ENCODE data around the gene ARRB1. TPM values are rescaled to one million over a fixed set of nuclear protein-coding genes. Genes with fewer than 3 reads are reported as not detected.

Gene ARRB1
- total RNA-seq, 1 donor from 2014 or later: 1.0 TPM

GRCh38 chr11:75219869-75220268 is 131.6 kb downstream of the ARRB1 start:
- Mint-ChIP-seq H3K4me1 (no peaks in the 10 kb centered on the region), H3K4me3 (no peak overlapping the region), H3K27me3 (ENCODE audit: insufficient read depth, low read depth) (peaks cover 20% of the 10 kb centered on the region)

DNA sequence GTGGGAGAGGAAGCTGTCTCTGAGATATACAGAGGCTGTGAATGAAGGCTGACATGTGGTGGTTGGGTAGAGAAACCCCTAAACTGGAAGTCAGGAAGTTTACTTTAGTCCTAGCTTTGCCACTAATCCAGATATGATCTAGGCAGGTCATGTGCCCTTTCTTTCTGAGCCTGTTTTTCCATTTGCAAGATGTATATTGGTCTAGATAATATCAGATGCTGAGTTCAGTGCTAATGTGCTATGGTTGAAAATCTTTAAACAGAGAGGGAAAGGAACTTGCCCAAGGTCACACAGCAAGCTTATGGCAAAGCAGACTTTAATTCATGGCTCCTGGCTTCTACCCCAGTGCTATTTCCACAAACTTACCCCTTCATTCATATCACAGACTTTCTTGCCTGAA is 136.6 kb downstream of the ARRB1 start:
- peaks cover 21% of the 10 kb centered on the region for H3K27me3 Mint-ChIP-seq (ENCODE audit: insufficient read depth, low read depth)
- Histone ChIP-seq H3K9ac (no peak overlapping the region), H3K27ac (no peak overlapping the region), H3K9me3 (ENCODE audit: low read depth) (no peaks in the 10 kb centered on the region), H3F3A (ENCODE audit: low read depth) (no peaks in the 10 kb centered on the region), H3K79me2 (ENCODE audit: low read depth) (no peaks in the 10 kb centered on the region), H3K4me1 (no peaks in the 10 kb centered on the region), H3K4me3 (no peak overlapping the region), H3K27me3 (peaks cover 39% of the 10 kb centered on the region), H2AFZ (replicated peaks) (no peak overlapping the region), H4K20me1 (ENCODE audit: low read depth) (peaks cover 5% of the 10 kb centered on the region), H3K36me3 (no peaks in the 10 kb centered on the region), H3K4me2 (no peak overlapping the region)
- H3K36me3 Mint-ChIP-seq: no peaks in the 10 kb centered on the region
- H3K27ac Mint-ChIP-seq: no peak overlapping the region
- no peaks in the 10 kb centered on the region for H3K4me1 Mint-ChIP-seq
- no peak overlapping the region for H3K4me3 Mint-ChIP-seq
- TF ChIP-seq EZH2phosphoT487 (IDR thresholded peaks at IDR 0.05) (no peak), CTCF (IDR thresholded peaks at IDR 0.05) (no peak)
- no peaks in the 10 kb centered on the region for H3K9me3 Mint-ChIP-seq
- no peak for DNase-seq (ENCODE audit: low spot score)

More at GRCh38 chr11:75219869-75220268, 131.6 kb downstream of the ARRB1 start:
- Histone ChIP-seq H3K9me3 (ENCODE audit: low read depth) (no peaks in the 10 kb centered on the region), H3K79me2 (ENCODE audit: low read depth) (no peaks in the 10 kb centered on the region), H3K9ac (no peak overlapping the region), H3K4me3 (no peak overlapping the region), H3K4me1 (no peaks in the 10 kb centered on the region), H3F3A (ENCODE audit: low read depth) (no peaks in the 10 kb centered on the region), H2AFZ (replicated peaks) (no peak overlapping the region), H3K36me3 (no peaks in the 10 kb centered on the region), H3K27me3 (peaks cover 35% of the 10 kb centered on the region), H3K4me2 (no peak overlapping the region), H4K20me1 (ENCODE audit: low read depth) (peaks cover under 1% of the 10 kb centered on the region), H3K27ac (no peak overlapping the region)
- H3K36me3 Mint-ChIP-seq: no peaks in the 10 kb centered on the region
- H3K27ac Mint-ChIP-seq: no peak overlapping the region
- H3K9me3 Mint-ChIP-seq: no peaks in the 10 kb centered on the region
- DNase-seq (ENCODE audit: low spot score): no peak
- TF ChIP-seq EZH2phosphoT487 (IDR thresholded peaks at IDR 0.05) (no peak), CTCF (IDR thresholded peaks at IDR 0.05) (no peak), EZH2 (IDR thresholded peaks at IDR 0.05) (no peak)

GRCh38 chr11:75214411-75214821 is 137.0 kb downstream of the ARRB1 start:
- TF ChIP-seq EZH2phosphoT487 (IDR thresholded peaks at IDR 0.05) (no peak), EZH2 (IDR thresholded peaks at IDR 0.05) (no peak), CTCF (IDR thresholded peaks at IDR 0.05) (peak; percentile 64)
- Histone ChIP-seq H2AFZ (replicated peaks) (no peak overlapping the region), H3K4me3 (no peak overlapping the region), H4K20me1 (ENCODE audit: low read depth) (peaks cover 5% of the 10 kb centered on the region), H3K27me3 (peaks cover 39% of the 10 kb centered on the region), H3K9me3 (ENCODE audit: low read depth) (no peaks in the 10 kb centered on the region), H3F3A (ENCODE audit: low read depth) (no peaks in the 10 kb centered on the region), H3K9ac (no peak overlapping the region), H3K27ac (no peak overlapping the region), H3K79me2 (ENCODE audit: low read depth) (no peaks in the 10 kb centered on the region), H3K36me3 (no peaks in the 10 kb centered on the region), H3K4me2 (no peak overlapping the region), H3K4me1 (no peaks in the 10 kb centered on the region)
- DNase-seq (ENCODE audit: low spot score): peak; percentile 96
- Mint-ChIP-seq H3K4me1 (no peaks in the 10 kb centered on the region), H3K27me3 (ENCODE audit: insufficient read depth, low read depth) (peaks cover 18% of the 10 kb centered on the region), H3K9me3 (no peaks in the 10 kb centered on the region), H3K4me3 (no peak overlapping the region), H3K27ac (no peak overlapping the region), H3K36me3 (no peaks in the 10 kb centered on the region)

MicroRNAs within 50 kb of the gene (microRNA counts, 767-probe panel; counts per million panel counts)
- 460 counts per million, percentile 90 among the panel's probes with 10 or more counts for microRNA hsa-miR-326

Small RNA genes within 50 kb of the gene (microRNA-seq; reads per million reads assigned to microRNA genes)
- not detected for gene MIR326

Small RNA genes within 50 kb of the gene (small RNA-seq; reads per million reads assigned to genes)
- gene MIR326 (not detected), gene SNORD15A (not detected)

Other genes with a start within 250 kb of the ARRB1 start
- gene SLCO2B1, start 200.6 kb downstream of the ARRB1 start, total RNA-seq (ENCODE audit: low replicate concordance): 0.07 and 0.12 TPM in 2 replicates
- not detected in 2 replicates for gene TPBGL, start 110.9 kb downstream of the ARRB1 start, total RNA-seq (ENCODE audit: low replicate concordance)
- gene RPS3, start 47.9 kb upstream of the ARRB1 start, total RNA-seq (ENCODE audit: low replicate concordance): 1,927 and 1,962 TPM in 2 replicates
- 1.2 and 1.5 TPM in 2 replicates for gene KLHL35, start 81.5 kb upstream of the ARRB1 start, total RNA-seq (ENCODE audit: low replicate concordance)
- gene GDPD5, start 174.3 kb upstream of the ARRB1 start, total RNA-seq (ENCODE audit: low replicate concordance): 11.3 and 32.7 TPM in 2 replicates
- gene SERPINH1, start 210.6 kb upstream of the ARRB1 start, total RNA-seq (ENCODE audit: low replicate concordance): 219 and 589 TPM in 2 replicates

All from neural progenitor cell (in vitro differentiated cells).